LNCaP clone FGC (cell line): ENCODE data around the gene NELFCD.

Experiments
- DNase-seq: peaks from one replicate; pipeline ENCODE4 v3.0.0-alpha.2; 2011; ENCODE audit warnings: low read depth
- H3K4me3 ChIP-seq: 2 replicates; pipeline ENCODE4 v1.5.1; 2011; ENCODE audit warnings: mild to moderate bottlenecking, low read depth, low read length, control low read depth
- TF ChIP-seq, protein P1 (sequence below): IDR thresholded peaks from 2 replicates; pipeline ENCODE4 v1.5.1; 2012; ENCODE audit warnings: mild to moderate bottlenecking; ENCODE audit not compliant: control insufficient read depth, insufficient read depth; ENCODE audit errors: extremely low read depth

Gene NELFCD

DNA sequence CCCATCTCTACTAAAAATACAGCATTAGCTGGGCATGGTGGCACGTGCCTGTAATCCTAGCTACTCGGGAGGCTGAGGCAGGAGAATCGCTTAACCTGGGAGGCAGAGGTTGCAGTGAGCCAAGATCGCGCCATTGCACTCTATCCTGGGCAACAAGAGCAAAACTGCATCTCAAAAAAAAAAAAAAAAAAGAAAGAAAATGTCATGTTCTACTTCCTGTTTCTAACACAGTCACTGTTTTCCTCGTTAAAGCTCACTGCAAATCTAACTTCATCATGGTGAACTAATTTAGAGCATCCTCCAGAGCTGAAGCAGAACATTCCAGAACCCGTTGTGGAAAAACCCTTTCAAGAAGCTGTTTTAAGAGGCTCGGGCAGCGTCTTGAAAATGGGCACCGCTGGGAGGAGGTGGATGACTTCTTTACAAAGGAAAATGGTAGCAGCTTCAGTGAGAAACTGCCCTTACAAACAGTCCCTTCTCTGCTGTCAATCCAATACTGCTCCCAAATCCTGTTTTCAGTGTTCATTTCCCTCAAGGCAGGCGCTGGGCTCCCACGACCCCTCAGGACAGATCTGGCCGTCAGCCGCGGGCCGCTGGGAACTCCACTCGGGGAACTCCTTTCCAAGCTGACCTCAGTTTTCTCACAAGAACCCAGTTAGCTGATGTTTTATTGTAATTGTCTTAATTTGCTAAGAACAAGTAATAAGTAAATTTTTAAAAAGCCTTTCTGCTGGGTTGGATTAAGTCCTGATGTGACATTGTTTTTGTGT lies 13.5 kb downstream of the NELFCD start:
- TF ChIP-seq, protein P1, sequence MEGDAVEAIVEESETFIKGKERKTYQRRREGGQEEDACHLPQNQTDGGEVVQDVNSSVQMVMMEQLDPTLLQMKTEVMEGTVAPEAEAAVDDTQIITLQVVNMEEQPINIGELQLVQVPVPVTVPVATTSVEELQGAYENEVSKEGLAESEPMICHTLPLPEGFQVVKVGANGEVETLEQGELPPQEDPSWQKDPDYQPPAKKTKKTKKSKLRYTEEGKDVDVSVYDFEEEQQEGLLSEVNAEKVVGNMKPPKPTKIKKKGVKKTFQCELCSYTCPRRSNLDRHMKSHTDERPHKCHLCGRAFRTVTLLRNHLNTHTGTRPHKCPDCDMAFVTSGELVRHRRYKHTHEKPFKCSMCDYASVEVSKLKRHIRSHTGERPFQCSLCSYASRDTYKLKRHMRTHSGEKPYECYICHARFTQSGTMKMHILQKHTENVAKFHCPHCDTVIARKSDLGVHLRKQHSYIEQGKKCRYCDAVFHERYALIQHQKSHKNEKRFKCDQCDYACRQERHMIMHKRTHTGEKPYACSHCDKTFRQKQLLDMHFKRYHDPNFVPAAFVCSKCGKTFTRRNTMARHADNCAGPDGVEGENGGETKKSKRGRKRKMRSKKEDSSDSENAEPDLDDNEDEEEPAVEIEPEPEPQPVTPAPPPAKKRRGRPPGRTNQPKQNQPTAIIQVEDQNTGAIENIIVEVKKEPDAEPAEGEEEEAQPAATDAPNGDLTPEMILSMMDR = no peak
- no peak overlapping the region for H3K4me3 ChIP-seq
- DNase-seq = no peak

DNA sequence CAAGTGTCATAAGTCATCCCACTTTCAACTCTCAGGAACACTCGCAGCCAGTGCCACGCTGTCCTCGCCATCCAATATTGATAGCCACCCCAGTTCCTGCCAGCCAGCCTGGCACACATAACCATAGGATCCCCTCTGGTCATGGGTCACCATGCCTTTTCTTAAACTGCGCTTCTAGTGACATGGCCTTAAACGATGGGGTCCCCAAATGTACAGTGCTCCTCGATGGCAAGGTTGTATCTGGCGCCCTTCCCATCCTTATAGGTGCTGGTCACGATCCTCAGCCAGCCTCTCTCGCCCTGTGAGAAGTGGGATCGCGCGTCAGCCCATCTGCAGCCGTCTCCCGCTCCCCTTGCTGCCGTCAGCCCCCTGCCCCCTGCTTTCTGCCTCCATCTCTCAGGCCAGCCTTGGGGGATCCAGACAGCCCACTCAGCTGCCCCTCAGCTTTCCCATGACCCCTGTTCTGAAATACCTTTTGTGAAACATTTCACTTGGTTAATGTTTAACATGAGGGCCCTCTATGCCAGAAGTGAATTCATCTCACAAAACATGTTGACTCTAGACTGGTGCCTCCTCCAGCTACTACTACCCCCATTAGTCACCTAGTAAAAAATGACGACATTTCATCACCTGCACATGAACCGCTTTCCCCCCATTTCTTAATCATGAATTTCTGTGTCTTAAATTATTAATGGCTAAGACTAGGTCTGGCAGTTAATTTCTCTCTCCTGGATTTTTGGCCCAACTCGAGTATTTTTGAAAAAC lies 14.6 kb downstream of the NELFCD start:
- TF ChIP-seq, protein P1 = no peak
- DNase-seq = no peak
- no peak overlapping the region for H3K4me3 ChIP-seq

DNA sequence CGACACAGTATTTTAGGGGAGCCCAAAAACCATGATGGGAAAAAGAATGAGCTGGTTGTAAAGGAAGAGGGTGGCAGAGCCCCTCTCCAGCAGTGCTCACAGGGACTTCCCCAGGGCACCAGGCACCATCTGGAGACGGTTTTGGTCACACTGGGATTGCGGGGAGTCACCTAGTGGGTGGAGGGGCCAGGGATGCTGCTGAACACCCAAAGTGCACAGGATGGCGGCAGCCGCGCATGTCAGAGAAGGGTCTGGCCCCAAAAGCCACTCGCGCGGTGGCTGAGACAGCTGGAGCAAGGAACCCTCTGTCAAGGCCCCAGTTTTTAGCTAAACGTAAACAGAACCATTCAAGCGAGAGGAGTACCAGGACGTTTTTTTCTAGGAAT lies 15.2 kb downstream of the NELFCD start:
- DNase-seq = no peak
- TF ChIP-seq, protein P1 = no peak
- no peak overlapping the region for H3K4me3 ChIP-seq

DNA sequence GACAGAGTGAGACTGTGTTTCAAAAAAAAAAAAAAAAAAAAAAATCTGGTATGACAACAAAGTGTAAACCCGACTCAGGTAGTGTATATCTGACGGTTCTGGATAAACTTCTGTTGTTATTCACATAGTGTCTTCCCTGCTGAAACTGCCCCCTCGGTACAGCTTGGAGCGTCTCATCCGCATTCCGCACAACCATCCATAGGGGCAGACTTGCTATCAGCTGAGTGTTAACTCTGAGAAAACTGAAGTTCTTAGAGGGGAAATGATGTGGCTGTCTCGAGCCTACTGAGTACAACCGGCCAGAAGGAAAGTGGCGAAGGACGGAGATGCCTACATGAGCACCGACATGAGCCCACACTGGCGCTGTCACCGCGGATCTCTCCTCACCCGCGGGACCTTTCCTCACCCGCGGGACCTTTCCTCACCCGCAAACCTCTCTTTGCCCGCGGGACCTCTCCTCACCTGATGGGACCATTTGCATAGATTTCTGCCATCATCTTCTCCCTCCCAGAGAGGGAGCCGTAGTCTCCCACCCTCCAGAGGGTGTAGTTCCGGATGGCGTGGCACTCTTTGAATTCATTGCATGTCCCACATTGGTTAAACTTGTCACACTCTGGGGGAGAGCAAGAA lies 16.2 kb downstream of the NELFCD start:
- H3K4me3 ChIP-seq = no peak overlapping the region
- DNase-seq = no peak
- TF ChIP-seq, protein P1 = no peak

DNA sequence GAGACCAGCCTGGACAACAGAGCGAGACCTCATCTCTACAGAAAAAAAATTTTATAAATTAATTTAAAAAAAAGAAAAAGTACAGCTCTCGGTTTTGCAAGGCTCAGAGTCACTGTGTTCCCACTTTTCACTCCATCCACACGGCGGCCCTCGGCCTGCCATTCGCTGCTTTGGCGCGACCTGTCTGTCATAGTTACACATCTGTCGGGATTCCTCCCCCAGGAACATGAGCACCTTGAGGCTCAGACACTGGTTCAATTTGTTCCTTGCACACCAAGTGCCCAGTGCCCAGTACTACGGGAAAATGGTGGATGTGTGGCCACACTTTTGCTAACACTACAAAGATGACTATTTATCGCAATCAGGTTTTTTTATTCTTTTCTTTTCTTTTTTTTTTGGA lies 17.6 kb downstream of the NELFCD start:
- no peak overlapping the region for H3K4me3 ChIP-seq
- no peak for DNase-seq
- TF ChIP-seq, protein P1 = no peak

DNA sequence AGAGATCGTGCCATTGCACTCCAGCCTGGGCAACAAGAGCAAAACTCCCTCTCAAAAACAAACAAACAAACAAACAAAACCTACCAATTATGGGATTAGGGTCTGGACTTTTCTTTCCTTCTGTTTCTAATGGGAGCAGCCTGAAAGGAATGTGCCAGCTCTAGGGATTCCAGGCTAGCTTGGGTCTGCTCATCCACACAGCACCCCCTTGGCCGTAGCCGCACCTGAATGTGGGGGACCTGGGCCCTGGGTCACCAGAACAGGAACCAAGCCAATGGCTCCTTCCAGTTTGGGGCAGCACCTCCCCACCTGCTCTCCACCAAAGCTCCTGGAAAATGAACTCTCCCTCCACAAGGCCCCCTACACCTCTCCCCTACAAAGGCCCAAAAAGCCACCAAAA lies 19.3 kb downstream of the NELFCD start:
- H3K4me3 ChIP-seq = no peak overlapping the region
- no peak for DNase-seq
- TF ChIP-seq, protein P1 = no peak
